Osteocyte (in vitro differentiated cells): ENCODE data around the gene GDAP2. TPM values are rescaled to one million over a fixed set of nuclear protein-coding genes. Genes with fewer than 3 reads are reported as not detected.

Experiments used
- DNase-seq: peaks from one replicate; pipeline ENCODE4 v3.0.0; 2021; ENCODE audit warnings: mixed read lengths; ENCODE audit not compliant: unreplicated experiment; ENCODE audit errors: extremely low spot score
- H3K27ac Mint-ChIP-seq: one replicate; pipeline ENCODE4 v1.8.0; 2021; ENCODE audit warnings: mild to moderate bottlenecking, mixed read lengths; ENCODE audit not compliant: unreplicated experiment
- H3K27me3 Mint-ChIP-seq: one replicate; pipeline ENCODE4 v1.8.0; 2021; ENCODE audit warnings: mixed read lengths; ENCODE audit not compliant: unreplicated experiment
- H3K36me3 Mint-ChIP-seq: one replicate; pipeline ENCODE4 v1.8.0; 2021; ENCODE audit warnings: mixed read lengths; ENCODE audit not compliant: unreplicated experiment
- H3K4me1 Mint-ChIP-seq: one replicate; pipeline ENCODE4 v1.8.0; 2021; ENCODE audit warnings: mixed read lengths; ENCODE audit not compliant: unreplicated experiment
- H3K4me3 Mint-ChIP-seq: one replicate; pipeline ENCODE4 v1.8.0; 2021; ENCODE audit warnings: mild to moderate bottlenecking, moderate library complexity, mixed read lengths; ENCODE audit not compliant: unreplicated experiment
- H3K9me3 Mint-ChIP-seq: one replicate; pipeline ENCODE4 v1.8.0; 2021; ENCODE audit warnings: mixed read lengths; ENCODE audit not compliant: unreplicated experiment
- total RNA-seq: library from RNA; stranded (reverse); gene quantifications from 2 replicates; pipeline ENCODE4 v1.2.1, GENCODE V29; 2021
- TF ChIP-seq, protein P1 (sequence below): fragments of 200-600 bp; sonication (generic); IDR thresholded peaks from 2 replicates; pipeline ENCODE4 v1.5.0; 2021; ENCODE audit warnings: antibody characterized with exemption, mild to moderate bottlenecking, moderate library complexity

Gene GDAP2
- total RNA-seq, 1 donor from 2014 or later: 22.9 TPM

DNA sequence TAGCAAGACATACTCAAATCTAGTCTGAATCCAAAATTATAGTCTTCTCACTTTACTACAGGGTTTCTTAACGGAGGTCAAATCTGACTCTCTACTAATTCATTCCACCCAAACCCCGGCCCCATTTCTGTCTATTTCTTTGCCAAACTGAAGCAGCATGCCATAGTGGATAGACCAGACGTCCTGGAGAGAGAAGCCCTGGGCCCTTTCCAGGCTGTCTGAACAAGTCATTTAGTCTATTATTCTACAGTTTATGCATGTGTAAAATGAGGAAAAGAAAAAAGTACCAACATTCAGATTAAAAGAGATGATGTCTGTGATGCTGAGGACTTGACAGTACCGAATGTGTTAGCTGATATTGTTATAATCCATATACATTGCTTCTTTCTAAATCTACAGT lies 95.0 kb downstream of the GDAP2 start:
- Mint-ChIP-seq H3K27me3 (no peaks in the 10 kb centered on the region), H3K4me3 (no peak overlapping the region), H3K27ac (no peak overlapping the region), H3K4me1 (peaks cover 5% of the 10 kb centered on the region), H3K36me3 (peaks cover 3% of the 10 kb centered on the region), H3K9me3 (peaks cover 4% of the 10 kb centered on the region)
- no peak for DNase-seq
- TF ChIP-seq, protein P1, sequence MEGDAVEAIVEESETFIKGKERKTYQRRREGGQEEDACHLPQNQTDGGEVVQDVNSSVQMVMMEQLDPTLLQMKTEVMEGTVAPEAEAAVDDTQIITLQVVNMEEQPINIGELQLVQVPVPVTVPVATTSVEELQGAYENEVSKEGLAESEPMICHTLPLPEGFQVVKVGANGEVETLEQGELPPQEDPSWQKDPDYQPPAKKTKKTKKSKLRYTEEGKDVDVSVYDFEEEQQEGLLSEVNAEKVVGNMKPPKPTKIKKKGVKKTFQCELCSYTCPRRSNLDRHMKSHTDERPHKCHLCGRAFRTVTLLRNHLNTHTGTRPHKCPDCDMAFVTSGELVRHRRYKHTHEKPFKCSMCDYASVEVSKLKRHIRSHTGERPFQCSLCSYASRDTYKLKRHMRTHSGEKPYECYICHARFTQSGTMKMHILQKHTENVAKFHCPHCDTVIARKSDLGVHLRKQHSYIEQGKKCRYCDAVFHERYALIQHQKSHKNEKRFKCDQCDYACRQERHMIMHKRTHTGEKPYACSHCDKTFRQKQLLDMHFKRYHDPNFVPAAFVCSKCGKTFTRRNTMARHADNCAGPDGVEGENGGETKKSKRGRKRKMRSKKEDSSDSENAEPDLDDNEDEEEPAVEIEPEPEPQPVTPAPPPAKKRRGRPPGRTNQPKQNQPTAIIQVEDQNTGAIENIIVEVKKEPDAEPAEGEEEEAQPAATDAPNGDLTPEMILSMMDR: no peak

DNA sequence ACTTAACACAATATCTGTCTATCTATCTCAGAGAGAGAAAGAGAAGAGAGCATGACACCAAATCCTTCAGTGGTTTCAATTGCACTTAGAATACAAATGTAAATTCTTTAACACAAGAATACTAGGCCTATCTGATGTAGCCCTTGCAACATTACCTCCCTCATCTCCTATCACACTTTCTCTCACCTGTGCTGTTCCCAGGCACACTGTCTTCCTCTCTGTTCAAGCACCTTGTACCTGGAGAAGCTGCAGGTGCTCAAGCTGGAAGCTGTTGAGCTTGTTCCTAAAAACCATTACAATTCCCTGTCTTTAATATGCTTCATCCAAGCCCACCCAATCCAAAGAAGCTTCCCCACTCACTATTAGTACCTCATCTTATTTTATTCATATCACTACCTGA lies 97.0 kb downstream of the GDAP2 start:
- no peak overlapping the region for H3K27ac Mint-ChIP-seq
- peaks cover 3% of the 10 kb centered on the region for H3K36me3 Mint-ChIP-seq
- H3K4me3 Mint-ChIP-seq: no peak overlapping the region
- H3K9me3 Mint-ChIP-seq: no peaks in the 10 kb centered on the region
- TF ChIP-seq, protein P1: no peak
- no peak for DNase-seq
- H3K27me3 Mint-ChIP-seq: no peaks in the 10 kb centered on the region
- peaks cover 16% of the 10 kb centered on the region for H3K4me1 Mint-ChIP-seq

DNA sequence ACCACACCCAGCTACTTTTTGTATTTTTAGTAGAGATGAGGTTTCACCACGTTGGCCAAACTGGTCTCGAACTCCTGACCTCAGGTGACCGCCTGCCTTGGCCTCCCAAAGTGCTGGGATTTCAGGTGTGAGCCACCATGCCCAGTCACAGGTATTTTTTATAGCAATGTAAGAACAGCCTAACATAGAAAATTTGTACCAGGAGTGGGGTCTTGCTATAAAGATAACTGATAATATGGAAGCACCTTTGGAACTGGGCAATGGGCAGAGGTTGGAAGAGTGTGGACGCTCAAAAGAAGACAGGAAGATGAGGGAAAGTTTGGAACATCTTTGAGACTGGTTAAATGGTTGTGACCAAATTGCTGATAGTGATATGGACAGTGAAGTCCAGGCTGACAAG lies 99.2 kb downstream of the GDAP2 start:
- Mint-ChIP-seq H3K4me1 (peaks cover 37% of the 10 kb centered on the region), H3K4me3 (no peak overlapping the region), H3K9me3 (no peaks in the 10 kb centered on the region), H3K27me3 (no peaks in the 10 kb centered on the region), H3K27ac (no peak overlapping the region), H3K36me3 (no peaks in the 10 kb centered on the region)
- no peak for DNase-seq
- TF ChIP-seq, protein P1: no peak

DNA sequence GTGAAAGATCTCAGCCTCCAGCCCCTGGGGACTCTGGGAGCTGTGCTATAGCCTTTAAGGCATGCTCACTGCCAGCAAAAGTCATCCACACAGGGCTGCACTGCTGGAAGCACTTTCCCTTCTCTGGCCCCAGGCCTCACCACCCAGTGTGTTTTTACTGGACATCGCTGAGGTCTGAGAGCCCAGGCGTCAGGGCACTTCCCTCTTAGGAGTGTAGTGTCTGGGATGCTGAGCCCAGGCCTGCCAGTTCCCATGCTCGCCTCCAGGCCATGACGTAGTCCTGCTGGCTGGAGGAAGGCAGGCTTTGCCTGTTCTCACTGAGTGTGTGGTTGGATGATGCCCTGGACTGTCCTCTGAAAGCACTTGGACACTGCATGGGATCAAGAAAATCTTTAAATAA lies 101.2 kb downstream of the GDAP2 start:
- Mint-ChIP-seq H3K36me3 (no peaks in the 10 kb centered on the region), H3K9me3 (no peaks in the 10 kb centered on the region), H3K27ac (peak overlapping the region; percentile 72), H3K4me3 (no peak overlapping the region), H3K4me1 (peaks cover 44% of the 10 kb centered on the region), H3K27me3 (no peaks in the 10 kb centered on the region)
- DNase-seq: no peak
- TF ChIP-seq, protein P1: no peak

DNA sequence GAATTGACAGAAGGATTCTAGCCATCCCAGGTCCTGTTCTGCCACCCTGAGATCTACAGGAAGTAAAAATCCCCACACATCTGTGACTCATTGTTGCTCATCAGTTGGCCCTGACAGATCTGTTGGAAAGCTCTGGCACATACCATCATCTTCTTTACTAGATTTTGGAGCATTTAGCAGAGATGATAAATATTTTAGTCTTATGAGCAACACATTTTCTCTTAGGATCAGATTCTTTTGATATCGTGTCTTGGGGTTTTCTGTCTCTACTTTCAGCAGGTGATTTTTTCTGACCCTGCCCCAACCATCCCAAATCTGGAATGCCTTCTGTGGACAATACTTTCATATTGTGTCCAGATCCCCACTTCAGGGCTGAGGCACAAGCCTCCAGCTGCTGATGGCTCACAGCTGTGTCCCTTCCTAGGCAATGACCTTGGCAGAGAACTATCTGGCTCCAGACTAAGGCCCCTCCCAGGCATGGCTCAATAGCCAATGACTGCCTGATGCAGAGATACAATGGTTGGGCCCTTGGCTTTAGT lies 102.8 kb downstream of the GDAP2 start:
- H3K4me3 Mint-ChIP-seq: no peak overlapping the region
- H3K4me1 Mint-ChIP-seq: peaks cover 59% of the 10 kb centered on the region
- TF ChIP-seq, protein P1: no peak
- no peaks in the 10 kb centered on the region for H3K9me3 Mint-ChIP-seq
- peak overlapping the region; percentile 72 for H3K27ac Mint-ChIP-seq
- no peak for DNase-seq
- H3K36me3 Mint-ChIP-seq: no peaks in the 10 kb centered on the region
- H3K27me3 Mint-ChIP-seq: no peaks in the 10 kb centered on the region
